ENCODE data around the gene THEMIS2. TPM values are rescaled to one million over a fixed set of nuclear protein-coding genes. Genes with fewer than 3 reads are reported as not detected.
A peak's percentile ranks its signal among the peaks of the same experiment; 100 is the strongest.

The THEMIS2 gene
- total RNA-seq, 1 experiment from 2014 or later, result 17.2 TPM

GRCh38 chr1:27894521-27894920 lies 22.2 kb downstream of the THEMIS2 start:
- Histone ChIP-seq H4K91ac (ENCODE audit: insufficient read length, low read depth, low read length) (no peak overlapping the region), H3K23me2 (ENCODE audit: insufficient read length, low read depth, low read length, poor library complexity, severe bottlenecking) (no peaks in the 10 kb centered on the region), H3K18ac (ENCODE audit: insufficient read length, low read depth, low read length) (no peak overlapping the region), H3K79me1 (ENCODE audit: insufficient read depth, low read depth, low read length, poor library complexity, severe bottlenecking) (no peaks in the 10 kb centered on the region), H2BK5ac (ENCODE audit: insufficient read length, low read length) (no peak overlapping the region), H4K5ac (ENCODE audit: insufficient read length, low read depth, low read length) (no peak overlapping the region), H3T11ph (ENCODE audit: low read length) (no peak overlapping the region), H3K4ac (ENCODE audit: low read depth, low read length) (no peak overlapping the region), H3K79me2 (ENCODE audit: insufficient read depth, low read length) (no peaks in the 10 kb centered on the region), H3K4me2 (ENCODE audit: insufficient read depth, insufficient read length, low read length) (no peak overlapping the region), H2BK15ac (ENCODE audit: low read depth, low read length) (no peak overlapping the region), H2BK12ac (ENCODE audit: insufficient read length, low read depth, low read length) (no peak overlapping the region), H3K9me3 (ENCODE audit: control insufficient read depth, low read depth, low read length) (no peaks in the 10 kb centered on the region), H3K4me1 (ENCODE audit: insufficient read depth, low read length) (no peaks in the 10 kb centered on the region), H3K27me3 (ENCODE audit: insufficient read depth, low read length) (no peaks in the 10 kb centered on the region), H4K8ac (replicated peaks; ENCODE audit: insufficient read length, low read depth, low read length) (no peak overlapping the region), H3K27ac (ENCODE audit: insufficient read length, low read depth, low read length) (no peak overlapping the region), H3K9ac (ENCODE audit: extremely low read depth, insufficient read length, low read length) (no peak overlapping the region), H4K20me1 (ENCODE audit: control insufficient read depth, insufficient read depth, insufficient read length) (no peaks in the 10 kb centered on the region), H2AFZ (ENCODE audit: low read length) (no peak overlapping the region), H2BK120ac (ENCODE audit: low read depth, low read length, poor library complexity, severe bottlenecking) (no peak overlapping the region), H3K14ac (ENCODE audit: insufficient read depth, low read length) (no peak overlapping the region), H2AK5ac (ENCODE audit: insufficient read length, low read length) (no peak overlapping the region), H3K23ac (ENCODE audit: insufficient read length, low read depth, low read length) (no peak overlapping the region), H3K56ac (ENCODE audit: insufficient read length, low read depth, low read length) (no peak overlapping the region), H2BK20ac (ENCODE audit: low read depth, low read length, poor library complexity, severe bottlenecking) (no peak overlapping the region)
- no peaks in the 10 kb centered on the region; the same call in 1 of the 2 replicates for H3K27me3 Mint-ChIP-seq (ENCODE audit: low read depth)
- WGBS (ENCODE audit: extremely low coverage, insufficient read length, low lambda C conversion rate), result no CpG with 5 or more reads among the region's 3 CpGs
- H3K36me3 Mint-ChIP-seq (ENCODE audit: insufficient read depth in 1 of 3, low read depth in 3 of 3), result peaks cover 34 to 81% (median 73%) of the 10 kb centered on the region in 3 experiments; a peak in 6 of 7 replicates
- peak overlapping the region in 1 of 3 experiments; percentile 8; a peak in 3 of 7 replicates for H3K27ac Mint-ChIP-seq
- no peak overlapping the region for H3K4me3 Mint-ChIP-seq
- no peak for TF ChIP-seq CTCF (conservative IDR thresholded peaks at IDR 0.05)
- DNase-seq, result no peak
- H3K4me1 Mint-ChIP-seq, result no peaks in the 10 kb centered on the region
- no peaks in the 10 kb centered on the region for H3K9me3 Mint-ChIP-seq

Data from H9 (cell line).